ENCODE measurements around the gene DRD3. TPM values are rescaled to one million over a fixed set of nuclear protein-coding genes. Genes with fewer than 3 reads are reported as not detected.

Gene DRD3
- total RNA-seq, 2 experiments from 2014 or later: not detected

DNA sequence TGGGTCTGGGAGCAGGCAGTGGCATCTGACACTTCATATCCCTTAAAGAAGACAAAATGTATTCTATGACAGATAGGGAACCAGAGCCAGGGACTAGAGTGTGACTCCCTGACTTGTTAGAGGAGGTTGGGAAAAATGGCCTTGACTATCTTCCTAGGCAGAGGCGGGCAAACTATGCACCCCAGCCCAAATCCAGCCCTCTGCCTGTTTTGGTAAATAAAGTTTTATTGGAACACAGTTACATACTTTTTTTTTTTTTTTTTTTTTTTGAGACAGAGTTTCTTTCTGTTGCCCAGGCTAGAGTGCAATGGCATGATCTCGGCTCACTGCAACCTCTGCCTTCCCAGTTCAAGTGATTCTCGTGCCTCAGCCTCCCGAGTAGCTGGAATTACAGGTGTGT lies 75.0 kb downstream of the DRD3 start:
- peaks cover 2% of the 10 kb centered on the region for H3K27me3 Mint-ChIP-seq
- TF ChIP-seq, protein P1, sequence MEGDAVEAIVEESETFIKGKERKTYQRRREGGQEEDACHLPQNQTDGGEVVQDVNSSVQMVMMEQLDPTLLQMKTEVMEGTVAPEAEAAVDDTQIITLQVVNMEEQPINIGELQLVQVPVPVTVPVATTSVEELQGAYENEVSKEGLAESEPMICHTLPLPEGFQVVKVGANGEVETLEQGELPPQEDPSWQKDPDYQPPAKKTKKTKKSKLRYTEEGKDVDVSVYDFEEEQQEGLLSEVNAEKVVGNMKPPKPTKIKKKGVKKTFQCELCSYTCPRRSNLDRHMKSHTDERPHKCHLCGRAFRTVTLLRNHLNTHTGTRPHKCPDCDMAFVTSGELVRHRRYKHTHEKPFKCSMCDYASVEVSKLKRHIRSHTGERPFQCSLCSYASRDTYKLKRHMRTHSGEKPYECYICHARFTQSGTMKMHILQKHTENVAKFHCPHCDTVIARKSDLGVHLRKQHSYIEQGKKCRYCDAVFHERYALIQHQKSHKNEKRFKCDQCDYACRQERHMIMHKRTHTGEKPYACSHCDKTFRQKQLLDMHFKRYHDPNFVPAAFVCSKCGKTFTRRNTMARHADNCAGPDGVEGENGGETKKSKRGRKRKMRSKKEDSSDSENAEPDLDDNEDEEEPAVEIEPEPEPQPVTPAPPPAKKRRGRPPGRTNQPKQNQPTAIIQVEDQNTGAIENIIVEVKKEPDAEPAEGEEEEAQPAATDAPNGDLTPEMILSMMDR (IDR thresholded peaks at IDR 0.05): no peak
- H3K27ac Mint-ChIP-seq: no peak overlapping the region
- no peaks in the 10 kb centered on the region for H3K9me3 Mint-ChIP-seq
- ChIA-PET POLR2A (no interaction called here), CTCF (no interaction called here)
- ATAC-seq (no peak), DNase-seq (no peak)
- intact Hi-C loops (cut with micrococcal nuclease): no loop called here
- no peak overlapping the region for H3K4me3 Mint-ChIP-seq
- H3K36me3 Mint-ChIP-seq (ENCODE audit: low read depth): no peaks in the 10 kb centered on the region
- no peaks in the 10 kb centered on the region for H3K4me1 Mint-ChIP-seq (ENCODE audit: low read depth)

GRCh38 chr3:114103181-114103580 lies 75.7 kb downstream of the DRD3 start:
- TF ChIP-seq, protein P1 (IDR thresholded peaks at IDR 0.05): no peak
- Mint-ChIP-seq H3K27me3 (peaks cover 2% of the 10 kb centered on the region), H3K27ac (no peak overlapping the region), H3K9me3 (no peaks in the 10 kb centered on the region), H3K4me3 (no peak overlapping the region), H3K4me1 (ENCODE audit: low read depth) (no peaks in the 10 kb centered on the region), H3K36me3 (ENCODE audit: low read depth) (no peaks in the 10 kb centered on the region)
- ChIA-PET POLR2A (no interaction called here), CTCF (no interaction called here)
- no peak for ATAC-seq
- DNase-seq: no peak
- intact Hi-C loops (cut with micrococcal nuclease): no loop called here

DNA sequence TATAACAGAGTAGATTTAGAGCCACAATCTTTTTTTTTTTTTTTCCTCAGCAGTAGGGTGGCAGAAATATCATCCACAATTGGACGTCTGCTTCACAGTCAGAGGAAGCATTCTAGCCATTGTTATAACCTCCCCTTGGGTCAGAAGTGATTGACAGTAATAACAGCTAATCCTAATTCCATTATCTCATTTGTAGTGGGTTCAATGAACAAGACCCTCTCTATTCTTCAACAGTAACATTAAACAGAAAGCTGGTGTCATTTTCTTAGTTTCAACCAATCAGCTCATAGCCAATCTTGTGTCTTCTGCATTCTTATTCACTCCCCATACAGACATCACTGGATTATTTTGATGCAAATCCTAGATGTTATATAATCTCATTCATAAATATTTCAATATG lies 77.8 kb downstream of the DRD3 start:
- H3K4me1 Mint-ChIP-seq (ENCODE audit: low read depth): no peaks in the 10 kb centered on the region
- no peak overlapping the region for H3K4me3 Mint-ChIP-seq
- DNase-seq (no peak), ATAC-seq (no peak)
- TF ChIP-seq, protein P1 (IDR thresholded peaks at IDR 0.05): no peak
- POLR2A ChIA-PET: no interaction called here
- H3K27me3 Mint-ChIP-seq: peaks cover 2% of the 10 kb centered on the region
- no peaks in the 10 kb centered on the region for H3K36me3 Mint-ChIP-seq (ENCODE audit: low read depth)
- H3K9me3 Mint-ChIP-seq: no peaks in the 10 kb centered on the region
- H3K27ac Mint-ChIP-seq: no peak overlapping the region
- intact Hi-C loops (cut with micrococcal nuclease): no loop called here
- CTCF ChIA-PET: no interaction called here

GRCh38 chr3:114095796-114096195 lies 83.1 kb downstream of the DRD3 start:
- H3K27me3 Mint-ChIP-seq: peaks cover 6% of the 10 kb centered on the region
- no peaks in the 10 kb centered on the region for H3K9me3 Mint-ChIP-seq
- DNase-seq: no peak
- peaks cover 5% of the 10 kb centered on the region for H3K4me1 Mint-ChIP-seq (ENCODE audit: low read depth)
- intact Hi-C loops (cut with micrococcal nuclease): no loop called here
- H3K36me3 Mint-ChIP-seq (ENCODE audit: low read depth): no peaks in the 10 kb centered on the region
- TF ChIP-seq, protein P1 (IDR thresholded peaks at IDR 0.05): no peak
- no peak for ATAC-seq
- ChIA-PET POLR2A (no interaction called here), CTCF (no interaction called here)
- no peak overlapping the region for H3K27ac Mint-ChIP-seq
- H3K4me3 Mint-ChIP-seq: no peak overlapping the region

DNA sequence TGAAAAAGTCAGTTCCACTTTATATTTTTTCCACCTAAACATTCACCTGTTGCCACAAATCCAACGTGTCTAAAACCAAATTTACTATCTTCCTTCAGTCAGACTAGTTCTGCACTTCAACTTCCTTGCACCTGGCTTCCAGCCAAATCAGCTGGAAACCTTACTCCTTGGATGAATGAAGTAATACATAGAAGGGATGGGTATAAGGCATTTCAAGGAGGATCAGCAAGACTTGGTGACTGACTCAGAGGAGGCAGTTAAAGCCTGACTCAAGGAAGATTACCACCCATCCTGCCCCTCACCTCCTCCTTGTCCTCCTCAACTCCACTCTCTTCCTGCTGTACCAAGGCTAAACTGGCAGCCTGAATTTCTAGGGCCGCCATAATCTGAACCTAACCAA lies 85.3 kb downstream of the DRD3 start:
- H3K4me3 Mint-ChIP-seq: no peak overlapping the region
- intact Hi-C loops (cut with micrococcal nuclease): no loop called here
- ATAC-seq (no peak), DNase-seq (no peak)
- POLR2A ChIA-PET: no interaction called here
- no peaks in the 10 kb centered on the region for H3K9me3 Mint-ChIP-seq
- TF ChIP-seq, protein P1 (IDR thresholded peaks at IDR 0.05): no peak
- H3K4me1 Mint-ChIP-seq (ENCODE audit: low read depth): peaks cover 5% of the 10 kb centered on the region
- CTCF ChIA-PET: no interaction called here
- no peak overlapping the region for H3K27ac Mint-ChIP-seq
- H3K27me3 Mint-ChIP-seq: peaks cover 4% of the 10 kb centered on the region
- H3K36me3 Mint-ChIP-seq (ENCODE audit: low read depth): no peaks in the 10 kb centered on the region
